HEK293 (cell line): ENCODE results near the gene HEBP2.

ENCODE experiments used
- RBAK ChIP-seq: fragments of 450-650 bp; formaldehyde crosslinking; IDR thresholded peaks from 2 replicates; pipeline ENCODE4 v1.5.1; 2016; ENCODE audit warnings: missing biosample characterization, missing genetic modification characterization
- YY1 ChIP-seq: fragments of 450-650 bp; formaldehyde crosslinking; IDR thresholded peaks from 2 replicates; pipeline ENCODE4 v1.5.1; 2018; ENCODE audit warnings: missing biosample characterization, missing genetic modification characterization
- ZNF510 ChIP-seq: fragments of 450-650 bp; formaldehyde crosslinking; IDR thresholded peaks from 2 replicates; pipeline ENCODE4 v1.5.1; 2018; ENCODE audit warnings: mild to moderate bottlenecking, missing genetic modification characterization, missing biosample characterization; ENCODE audit not compliant: insufficient replicate concordance
- ZNF521 ChIP-seq: fragments of 450-650 bp; formaldehyde crosslinking; IDR thresholded peaks from 2 replicates; pipeline ENCODE4 v1.5.1; 2017; ENCODE audit warnings: missing biosample characterization, mild to moderate bottlenecking, missing genetic modification characterization
- ZNF530 ChIP-seq: fragments of 450-650 bp; formaldehyde crosslinking; IDR thresholded peaks from 2 replicates; pipeline ENCODE4 v1.5.1; 2016; ENCODE audit warnings: low read depth, missing biosample characterization, missing genetic modification characterization
- ZNF791 ChIP-seq: fragments of 450-650 bp; formaldehyde crosslinking; IDR thresholded peaks from 2 replicates; pipeline ENCODE4 v1.5.1; 2016; ENCODE audit warnings: missing biosample characterization, missing genetic modification characterization
- TF ChIP-seq, protein P1 (sequence below): sonication (generic); formaldehyde crosslinking; IDR thresholded peaks from 2 replicates; pipeline ENCODE4 v1.8.1; 2022; ENCODE audit warnings: mild to moderate bottlenecking, moderate library complexity, missing genetic modification reagents
- TF ChIP-seq, protein P2 (sequence below): fragments of 450-650 bp; formaldehyde crosslinking; IDR thresholded peaks from 2 replicates; pipeline ENCODE4 v1.5.1; 2016; ENCODE audit warnings: missing biosample characterization, missing genetic modification characterization

- TF ChIP-seq, protein P1, sequence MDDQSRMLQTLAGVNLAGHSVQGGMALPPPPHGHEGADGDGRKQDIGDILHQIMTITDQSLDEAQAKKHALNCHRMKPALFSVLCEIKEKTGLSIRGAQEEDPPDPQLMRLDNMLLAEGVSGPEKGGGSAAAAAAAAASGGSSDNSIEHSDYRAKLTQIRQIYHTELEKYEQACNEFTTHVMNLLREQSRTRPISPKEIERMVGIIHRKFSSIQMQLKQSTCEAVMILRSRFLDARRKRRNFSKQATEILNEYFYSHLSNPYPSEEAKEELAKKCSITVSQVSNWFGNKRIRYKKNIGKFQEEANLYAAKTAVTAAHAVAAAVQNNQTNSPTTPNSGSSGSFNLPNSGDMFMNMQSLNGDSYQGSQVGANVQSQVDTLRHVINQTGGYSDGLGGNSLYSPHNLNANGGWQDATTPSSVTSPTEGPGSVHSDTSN (CRISPR knock-in tag) = no peak
- TF ChIP-seq, protein P2, sequence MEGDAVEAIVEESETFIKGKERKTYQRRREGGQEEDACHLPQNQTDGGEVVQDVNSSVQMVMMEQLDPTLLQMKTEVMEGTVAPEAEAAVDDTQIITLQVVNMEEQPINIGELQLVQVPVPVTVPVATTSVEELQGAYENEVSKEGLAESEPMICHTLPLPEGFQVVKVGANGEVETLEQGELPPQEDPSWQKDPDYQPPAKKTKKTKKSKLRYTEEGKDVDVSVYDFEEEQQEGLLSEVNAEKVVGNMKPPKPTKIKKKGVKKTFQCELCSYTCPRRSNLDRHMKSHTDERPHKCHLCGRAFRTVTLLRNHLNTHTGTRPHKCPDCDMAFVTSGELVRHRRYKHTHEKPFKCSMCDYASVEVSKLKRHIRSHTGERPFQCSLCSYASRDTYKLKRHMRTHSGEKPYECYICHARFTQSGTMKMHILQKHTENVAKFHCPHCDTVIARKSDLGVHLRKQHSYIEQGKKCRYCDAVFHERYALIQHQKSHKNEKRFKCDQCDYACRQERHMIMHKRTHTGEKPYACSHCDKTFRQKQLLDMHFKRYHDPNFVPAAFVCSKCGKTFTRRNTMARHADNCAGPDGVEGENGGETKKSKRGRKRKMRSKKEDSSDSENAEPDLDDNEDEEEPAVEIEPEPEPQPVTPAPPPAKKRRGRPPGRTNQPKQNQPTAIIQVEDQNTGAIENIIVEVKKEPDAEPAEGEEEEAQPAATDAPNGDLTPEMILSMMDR (tag by site-specific recombination) = no peak
- TF ChIP-seq ZNF510 (tag by site-specific recombination) (no peak), ZNF521 (no peak), YY1 (tag by site-specific recombination) (no peak), ZNF791 (tag by site-specific recombination) (no peak), RBAK (tag by site-specific recombination) (no peak), ZNF530 (tag by site-specific recombination) (no peak)
These were observed 27.0 kb upstream of the HEBP2 start for GRCh38 chr6:138377042-138377441.
